Activated T-cell treated with anti-CD3 and anti-CD28 coated beads for 4 hours (primary cell): ENCODE results near the gene ARHGEF1.

Experiments used
- DNase-seq: peaks from one replicate; pipeline ENCODE4 v3.0.0-alpha.2; 2020

ARHGEF1 gene

DNA sequence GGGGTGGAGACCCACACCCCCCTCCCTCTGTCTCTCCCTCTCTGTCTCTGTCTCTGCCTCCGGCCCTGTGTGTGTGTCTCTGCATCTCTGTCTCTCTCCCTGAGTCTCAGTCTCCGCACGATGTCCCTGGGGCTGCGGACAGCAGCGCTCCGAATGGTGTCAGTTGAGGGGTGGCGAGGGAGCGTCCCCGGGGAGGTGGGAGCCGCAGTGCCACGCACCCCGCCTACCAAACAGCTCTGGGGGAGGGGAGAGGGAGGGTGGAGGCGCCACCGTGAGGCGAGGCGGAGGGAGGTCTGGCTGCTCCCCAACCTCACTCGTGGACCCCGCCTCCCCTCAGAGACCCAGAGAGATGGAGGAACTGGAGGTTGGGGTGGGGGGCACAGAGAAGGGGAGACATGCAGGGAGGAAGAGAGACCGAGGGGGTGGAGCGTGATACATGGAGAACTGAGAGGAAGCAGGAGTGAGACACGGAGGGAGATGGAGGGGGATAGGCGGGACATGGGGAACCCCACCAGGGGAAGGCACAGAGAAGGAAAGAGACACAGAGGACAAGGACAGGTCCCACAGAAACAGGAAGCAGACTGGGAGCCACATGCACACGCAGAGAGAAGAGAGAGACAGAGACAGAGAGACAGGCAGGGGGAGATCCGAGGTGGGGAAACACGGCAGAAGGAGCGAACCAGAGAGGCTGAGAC, 38.0 kb downstream of the ARHGEF1 start:
- DNase-seq: no peak

DNA sequence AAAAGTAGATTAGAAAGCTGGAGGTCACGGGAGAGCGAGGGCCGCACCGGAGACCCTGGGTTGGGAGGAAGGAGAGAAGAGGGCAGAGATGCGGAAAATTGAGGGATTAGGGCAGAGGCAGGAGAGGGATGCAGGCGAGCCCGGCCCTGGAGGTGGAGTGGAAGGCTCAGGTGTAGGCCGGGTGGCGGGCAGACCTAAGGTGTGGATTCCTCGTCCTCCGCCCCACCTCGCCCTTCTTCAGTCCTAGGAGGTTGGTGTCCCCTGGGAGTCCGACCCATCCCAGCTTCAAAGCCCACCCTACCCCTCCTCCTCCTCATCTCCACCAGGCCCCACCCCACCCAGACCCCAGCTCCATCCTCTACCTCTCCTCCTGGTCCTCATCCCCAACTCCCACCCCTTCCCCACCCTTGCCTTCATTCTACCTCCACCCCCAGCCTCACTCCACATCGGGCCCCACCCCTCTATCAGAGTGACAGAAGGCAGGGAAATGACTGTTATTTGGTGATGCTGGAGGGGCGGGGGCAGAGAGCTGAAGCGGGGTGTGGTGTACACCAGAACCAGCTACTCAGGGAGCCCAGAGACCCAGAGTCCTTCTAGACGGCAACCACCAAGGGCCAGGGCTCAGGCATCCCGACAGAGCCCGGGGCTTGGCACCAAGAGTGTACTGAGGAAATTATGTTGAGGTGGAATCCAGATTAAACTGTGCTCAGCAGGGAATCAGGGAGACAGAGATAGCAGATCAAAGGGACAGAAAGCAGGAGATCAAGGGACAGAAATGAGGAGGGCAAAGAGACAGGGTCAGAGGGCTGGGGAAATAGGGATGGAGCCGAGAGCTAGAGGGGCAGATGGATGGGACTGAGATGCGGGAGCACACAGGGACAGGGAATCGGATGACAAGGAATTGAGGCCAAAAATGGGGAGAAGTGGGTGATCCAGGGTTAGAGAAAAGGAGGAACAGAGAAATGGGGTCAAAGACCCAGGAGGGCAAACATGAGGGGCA, 38.9 kb downstream of the ARHGEF1 start:
- DNase-seq: no peak

DNA sequence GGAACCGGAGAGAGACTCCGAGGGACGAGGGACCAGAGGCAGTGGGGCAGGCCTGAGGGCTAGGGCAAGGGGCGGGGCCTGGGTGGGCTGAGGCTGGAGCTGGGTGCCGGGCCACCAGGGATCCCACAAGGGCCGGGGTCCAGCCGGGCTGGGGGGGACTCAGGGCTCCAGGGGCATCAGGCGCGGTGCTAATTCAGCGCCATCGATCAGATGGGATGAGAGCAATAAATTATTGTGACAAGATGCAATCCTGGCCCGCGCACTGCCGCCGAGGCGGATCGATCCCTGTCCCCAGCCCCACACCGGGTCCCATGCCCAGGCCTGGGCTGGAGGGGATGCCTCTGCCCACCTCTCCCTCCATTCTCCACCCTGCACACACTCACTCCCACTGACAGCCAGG, 39.6 kb downstream of the ARHGEF1 start:
- no peak for DNase-seq

DNA sequence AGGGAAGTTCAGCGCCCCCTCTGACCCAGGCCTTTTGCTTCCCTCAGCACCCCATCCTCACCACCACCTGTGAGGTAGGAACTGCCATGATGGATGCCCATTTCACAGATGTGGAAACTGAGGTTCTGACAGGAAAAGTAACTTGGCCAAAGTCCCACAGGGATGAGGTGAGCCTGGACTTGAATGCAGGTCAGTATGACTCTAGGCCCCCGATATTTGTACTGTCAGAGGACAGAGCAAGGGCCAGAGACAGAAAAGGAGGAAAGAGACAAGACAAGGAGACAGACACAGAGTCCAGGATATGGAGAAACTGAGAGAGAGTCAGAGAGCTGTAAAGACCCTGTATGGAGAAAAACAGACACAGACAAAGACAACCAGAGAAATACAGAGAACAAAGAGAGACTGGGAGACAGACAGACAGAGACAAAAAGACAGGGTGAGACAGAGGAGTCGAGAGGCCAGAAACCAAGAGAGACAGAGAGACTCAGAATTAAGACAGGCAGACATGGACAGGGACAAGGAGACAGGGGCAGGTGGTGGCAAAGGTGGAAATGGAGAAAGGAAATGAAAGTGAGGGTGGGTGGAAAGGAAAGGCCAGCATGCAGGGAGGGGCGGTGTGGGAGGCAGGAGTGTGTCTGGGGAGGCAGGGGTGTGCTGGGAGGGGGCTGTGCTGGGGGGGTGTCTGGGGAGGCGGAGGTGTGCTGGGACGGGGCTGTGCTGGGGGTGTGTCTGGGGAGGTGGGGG, 40.2 kb downstream of the ARHGEF1 start:
- no peak for DNase-seq

DNA sequence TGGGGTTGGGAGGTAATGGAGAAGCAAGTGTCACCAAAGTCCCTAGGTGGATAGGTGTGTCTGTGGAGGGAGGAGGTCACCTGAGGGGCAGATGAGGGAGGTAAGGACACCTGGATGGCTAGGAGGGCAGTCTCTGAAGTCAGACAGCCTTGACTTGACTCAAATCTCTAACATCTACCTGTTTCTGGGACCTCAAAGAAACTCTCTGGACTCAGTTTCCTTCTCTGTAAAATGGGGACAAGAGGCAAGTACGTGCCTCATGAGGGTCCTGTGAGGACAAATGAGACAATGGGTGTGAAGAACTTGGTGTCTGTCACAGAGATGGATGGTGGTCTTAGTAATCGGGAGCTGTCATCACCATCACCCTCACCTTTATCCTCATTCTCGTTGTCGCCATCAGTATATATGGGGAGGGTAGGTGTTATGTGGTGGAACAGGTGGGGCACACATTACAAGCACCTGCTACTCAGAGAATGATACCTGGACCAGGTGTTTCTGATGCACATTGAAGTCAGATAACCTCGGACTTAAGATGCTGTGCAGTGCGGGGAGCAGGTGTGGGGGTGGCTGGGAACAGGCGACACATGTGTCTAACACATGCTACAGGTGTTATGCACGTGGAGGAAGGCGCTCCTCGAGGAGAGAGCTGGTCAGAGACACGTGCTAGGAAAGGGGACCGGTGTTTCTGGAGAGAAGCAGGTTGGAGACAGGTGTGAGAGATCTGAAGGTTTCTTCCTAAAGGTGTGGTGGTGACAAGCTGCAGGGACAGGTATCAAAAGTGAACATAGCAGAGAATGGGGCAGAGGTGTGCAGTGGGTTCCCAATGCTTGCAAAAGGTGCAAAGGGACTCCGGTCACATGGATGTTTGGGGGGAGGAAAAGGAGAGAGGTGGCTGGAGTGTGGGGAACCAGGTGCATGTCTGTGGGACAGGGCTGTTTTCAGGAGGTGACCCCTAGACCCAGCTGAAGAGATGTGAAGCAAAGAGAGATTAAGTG, 41.5 kb downstream of the ARHGEF1 start:
- no peak for DNase-seq

DNA sequence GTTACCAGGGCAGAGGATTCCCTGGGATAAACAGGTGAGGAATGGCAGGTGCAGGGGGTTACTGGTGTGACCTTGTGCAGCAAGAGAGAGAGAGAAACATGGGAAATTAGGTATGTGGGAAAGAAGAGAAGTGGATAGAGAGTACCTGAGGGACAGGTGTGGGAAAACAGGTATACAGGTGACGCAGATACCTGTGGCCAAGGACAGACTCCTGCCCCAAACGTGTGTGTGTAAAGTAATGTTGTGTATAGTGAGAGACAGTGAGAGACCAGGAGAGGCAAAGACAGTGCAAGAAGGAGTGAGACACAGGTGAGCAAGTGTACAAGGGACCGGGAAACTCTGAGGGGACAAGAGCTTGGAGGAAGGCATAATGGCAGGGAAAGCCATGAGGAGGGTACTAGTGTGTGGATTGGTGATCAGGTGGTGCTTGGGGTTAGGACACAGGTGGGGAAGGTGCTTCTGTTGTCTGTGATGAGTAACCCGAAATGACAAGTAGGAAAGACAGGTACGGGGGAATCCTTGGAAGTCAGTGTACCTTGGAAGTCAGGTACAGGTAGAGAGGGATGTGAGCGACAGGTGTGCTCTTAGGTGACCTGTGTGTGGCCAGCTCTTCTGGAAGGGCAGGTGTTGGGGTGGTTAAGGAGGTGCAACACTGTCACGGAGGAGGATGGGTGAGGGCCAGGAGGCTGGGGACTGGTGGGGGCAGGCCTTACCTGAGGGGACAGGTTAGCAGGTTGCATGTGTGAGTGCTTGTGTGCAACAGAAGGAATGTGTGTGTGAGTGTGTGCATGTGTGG, 42.4 kb downstream of the ARHGEF1 start:
- no peak for DNase-seq

DNA sequence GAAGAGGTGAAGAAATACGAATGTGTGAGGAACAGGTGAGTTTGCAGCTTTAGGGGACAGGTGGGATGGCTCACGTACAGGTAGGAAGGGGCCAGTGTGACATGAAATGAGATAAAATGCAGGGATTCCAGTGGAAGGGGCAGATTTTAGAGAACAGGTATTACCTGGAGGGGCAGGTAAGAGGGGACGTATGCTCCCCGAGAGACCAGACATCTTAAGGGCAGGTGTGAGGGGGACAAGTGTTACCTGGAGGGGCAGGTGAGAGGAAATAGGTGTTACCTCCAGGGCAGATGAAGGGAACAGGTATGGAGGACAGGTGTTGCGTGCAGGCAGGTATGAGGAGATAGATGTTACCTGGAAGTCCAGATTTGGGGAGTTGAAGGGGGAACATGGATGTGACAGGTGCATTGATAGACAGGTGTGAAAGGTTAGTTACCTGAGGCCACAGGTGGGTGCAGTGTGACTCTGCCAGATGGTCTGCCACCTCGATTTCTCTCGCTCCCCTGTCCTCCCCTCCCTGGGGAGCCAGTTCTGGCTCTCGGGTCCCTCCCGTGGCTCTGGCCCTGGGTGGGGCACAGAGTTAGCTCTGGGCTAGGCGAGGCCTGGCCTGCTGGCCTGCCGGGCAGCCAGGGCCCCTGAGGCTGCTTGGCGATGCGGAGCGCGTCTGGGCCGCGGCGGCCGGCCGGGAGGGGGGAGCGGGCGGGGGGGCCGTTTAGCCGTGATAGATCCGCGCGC, 43.2 kb downstream of the ARHGEF1 start:
- no peak for DNase-seq

DNA sequence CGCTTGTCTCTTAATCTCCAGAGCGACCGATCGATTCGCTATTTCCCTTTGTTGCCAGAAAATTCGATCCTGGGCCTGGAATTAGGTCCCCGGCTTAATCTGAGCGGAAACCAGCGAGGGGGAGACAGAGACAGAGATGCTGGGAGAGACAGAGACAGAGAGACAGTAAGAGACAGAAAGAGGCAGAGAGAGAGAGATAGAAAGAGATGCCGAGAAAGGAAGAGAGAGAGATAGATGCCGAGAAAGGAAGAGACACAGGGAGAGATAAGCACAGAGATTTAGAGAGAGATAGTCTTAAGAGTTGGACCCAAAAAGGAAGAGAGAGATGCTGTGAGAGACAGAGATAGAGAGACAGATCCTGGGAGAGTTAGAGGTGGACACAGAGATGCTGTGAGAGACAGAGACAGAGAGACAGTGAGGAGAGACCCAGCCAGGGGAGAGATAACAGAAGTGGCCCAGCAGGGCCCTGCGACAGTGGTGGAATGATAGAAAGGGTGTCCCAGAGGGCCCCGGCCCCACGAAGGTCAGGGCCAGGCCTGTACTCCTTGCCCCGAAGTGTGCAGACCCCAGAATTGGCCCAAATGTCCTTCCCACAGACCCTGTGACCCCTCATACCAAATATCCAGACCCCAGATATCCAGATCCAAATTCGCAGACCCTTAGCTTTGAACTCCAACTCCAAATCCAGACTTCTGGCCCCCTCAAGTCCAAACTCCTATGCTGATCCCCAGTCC, 43.9 kb downstream of the ARHGEF1 start:
- no peak for DNase-seq

DNA sequence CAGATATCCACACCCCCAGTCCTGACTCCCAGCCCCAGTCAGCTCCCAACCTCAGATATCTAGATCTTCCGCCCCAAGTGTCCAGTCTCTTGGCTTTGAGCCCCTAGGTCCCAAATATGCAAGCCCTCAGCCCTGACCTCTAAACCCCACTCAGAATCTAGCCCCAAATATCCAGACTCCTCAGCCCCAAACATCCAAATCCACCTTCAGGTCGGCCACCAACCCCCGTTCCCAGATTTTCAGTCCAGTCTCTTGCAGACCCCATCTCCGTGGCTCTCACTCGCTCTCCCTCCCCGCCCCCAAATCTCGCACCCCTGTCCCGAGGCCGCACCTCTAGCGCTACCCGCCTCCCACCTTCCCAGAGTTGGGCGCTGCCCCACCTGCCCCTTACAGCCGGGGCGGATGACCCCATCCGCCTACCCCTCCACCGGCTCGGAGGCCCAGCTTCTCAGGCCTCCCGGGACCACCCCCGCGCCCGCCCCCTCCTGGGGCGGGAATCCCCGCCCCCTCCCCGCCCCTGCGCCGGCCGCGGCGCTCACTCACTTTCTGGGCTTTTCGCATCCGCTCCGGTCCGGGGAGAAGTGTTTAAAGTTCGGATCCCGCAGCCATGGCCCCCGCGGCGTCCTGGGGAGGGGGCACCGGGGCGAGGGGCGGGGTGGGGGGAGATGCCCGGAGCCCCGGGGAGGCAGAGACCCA, 44.7 kb downstream of the ARHGEF1 start:
- no peak for DNase-seq

DNA sequence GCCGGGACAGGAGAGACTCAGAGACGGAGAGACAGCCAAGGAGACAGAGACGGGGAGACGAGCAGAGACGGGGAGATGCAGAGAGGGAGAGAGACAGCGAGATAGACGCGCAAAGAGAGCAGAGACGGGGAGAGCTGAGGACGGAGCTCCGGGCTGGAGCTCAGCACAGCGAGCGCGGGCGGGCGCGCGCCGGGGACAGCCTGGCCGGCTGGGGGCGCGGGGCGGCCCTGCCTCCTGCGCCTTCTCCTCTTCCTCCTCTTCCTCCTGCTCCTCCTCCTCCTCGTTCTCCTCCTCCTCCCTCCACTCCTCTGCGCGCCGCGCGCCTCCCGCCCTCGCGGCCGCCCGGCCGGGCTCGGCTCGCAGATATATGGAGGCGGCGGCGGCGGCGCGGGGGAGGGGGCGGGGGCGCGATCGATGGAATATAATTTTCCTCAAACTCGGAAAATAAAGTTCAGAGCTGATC, 45.3 kb downstream of the ARHGEF1 start, which contains the start of gene ERFL:
TSS of gene ERFL (minus strand) at position 229 of the 463 bp plus-strand sequence. CDS start 15,530 bp downstream, outside the sequence.
- DNase-seq: no peak

DNA sequence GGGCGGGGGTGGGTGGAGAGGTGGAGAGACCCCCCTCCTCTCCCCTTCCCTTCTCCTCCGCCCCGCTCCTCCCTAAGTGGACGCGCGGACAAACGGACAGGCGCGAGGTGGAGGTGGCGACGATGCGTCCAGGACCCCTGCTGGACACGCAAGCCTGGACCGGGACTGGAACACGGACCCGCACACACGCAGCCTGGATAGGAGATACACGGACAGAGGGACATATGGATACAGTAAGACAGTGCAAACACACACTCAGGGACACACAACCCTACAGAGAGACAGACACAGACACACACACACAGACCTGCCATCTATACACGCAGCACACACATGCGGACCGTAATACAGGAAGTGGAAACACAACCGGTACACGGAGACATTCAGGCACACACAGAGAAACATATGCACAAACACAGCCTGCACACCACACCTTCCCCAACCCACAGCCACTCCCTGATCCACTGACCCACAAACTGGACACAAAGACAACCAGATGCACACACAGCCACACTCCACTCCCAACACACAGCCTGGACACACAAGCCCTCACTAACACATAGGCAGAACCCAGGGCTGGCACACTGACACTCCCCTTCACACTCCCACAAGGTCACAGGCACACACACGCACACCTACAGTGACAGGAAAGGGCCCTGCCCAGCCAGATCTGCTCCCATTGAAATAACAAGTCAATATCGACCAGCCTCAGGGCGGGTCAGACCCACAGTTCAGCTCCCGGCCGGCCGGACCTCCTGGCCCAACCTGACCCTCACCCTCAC, 46.0 kb downstream of the ARHGEF1 start:
- DNase-seq: no peak

DNA sequence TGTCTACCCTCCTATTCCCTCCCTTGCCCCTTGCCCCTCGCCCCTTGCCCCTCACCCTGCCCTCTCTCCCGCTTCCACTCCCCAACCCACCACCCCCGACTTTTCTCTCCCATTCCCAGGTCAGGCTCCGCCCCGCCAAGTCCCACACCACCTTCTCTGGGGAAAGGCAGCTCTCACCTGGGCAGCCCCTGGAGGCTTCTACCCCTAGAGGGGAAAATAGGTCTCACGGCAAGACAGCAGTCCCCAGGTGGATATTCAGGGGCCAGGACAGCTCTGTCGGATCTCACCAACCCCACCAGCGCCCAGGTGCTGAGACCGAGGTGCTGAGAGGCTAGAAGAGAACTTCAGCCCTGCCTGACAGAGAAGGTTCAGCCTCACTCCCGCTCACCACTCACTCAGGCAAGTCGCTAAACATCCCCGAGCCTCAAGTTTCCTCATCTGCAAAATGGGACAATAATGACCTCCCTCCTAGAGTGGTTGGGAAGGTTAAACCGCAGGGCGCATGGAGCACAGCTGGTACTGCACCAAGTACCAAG, 46.6 kb downstream of the ARHGEF1 start:
- no peak for DNase-seq

DNA sequence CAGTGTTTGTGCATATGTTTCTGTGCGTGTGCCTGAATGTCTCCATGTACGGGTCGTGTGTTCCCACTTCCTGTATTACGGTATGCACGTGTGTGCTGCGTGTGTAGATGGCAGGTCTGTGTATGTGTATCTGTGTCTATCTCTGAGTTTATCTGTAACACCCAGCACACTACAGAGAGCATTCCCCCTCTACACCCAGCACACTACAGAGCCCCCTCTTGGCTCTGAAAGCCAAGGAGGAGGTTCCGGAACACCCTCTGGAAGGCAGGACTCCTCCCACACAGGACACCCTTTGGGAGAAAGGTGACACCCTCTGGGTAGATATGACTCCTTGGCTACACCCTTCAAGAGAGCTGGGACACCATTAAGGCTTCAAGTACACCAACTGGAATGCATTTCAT, 47.3 kb downstream of the ARHGEF1 start:
- no peak for DNase-seq

DNA sequence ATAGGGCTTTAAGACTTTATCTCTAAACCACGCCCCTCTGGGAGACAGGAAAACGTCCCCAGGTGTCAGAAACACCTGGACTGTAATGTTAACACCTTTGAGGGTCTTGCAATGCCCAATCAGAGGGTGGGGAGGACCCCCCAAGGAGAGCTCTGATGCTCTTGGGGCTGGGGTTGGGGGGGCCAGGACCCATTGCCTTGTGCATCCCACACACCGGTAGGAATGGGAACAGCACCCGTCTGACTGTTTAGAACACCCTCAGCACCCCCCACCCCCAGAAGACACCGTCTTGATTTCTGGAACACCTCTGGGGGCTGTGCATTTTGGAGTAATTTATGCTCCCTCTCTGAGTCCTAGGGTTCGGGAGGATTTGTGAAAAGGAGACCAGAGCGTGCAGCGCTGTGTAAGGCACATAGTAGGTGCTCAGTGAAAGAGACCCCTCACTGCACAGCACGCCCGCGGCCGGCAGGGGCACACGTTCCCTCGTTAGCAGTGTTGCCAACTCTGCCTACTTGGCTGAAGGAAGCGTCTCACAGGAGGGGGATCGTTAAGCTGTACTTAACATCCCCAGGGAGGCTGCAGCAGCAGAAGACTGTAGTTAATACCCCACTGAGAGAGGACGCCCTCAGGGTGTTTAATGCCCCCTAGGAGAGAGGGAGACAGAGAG, 48.1 kb downstream of the ARHGEF1 start:
- DNase-seq: no peak

DNA sequence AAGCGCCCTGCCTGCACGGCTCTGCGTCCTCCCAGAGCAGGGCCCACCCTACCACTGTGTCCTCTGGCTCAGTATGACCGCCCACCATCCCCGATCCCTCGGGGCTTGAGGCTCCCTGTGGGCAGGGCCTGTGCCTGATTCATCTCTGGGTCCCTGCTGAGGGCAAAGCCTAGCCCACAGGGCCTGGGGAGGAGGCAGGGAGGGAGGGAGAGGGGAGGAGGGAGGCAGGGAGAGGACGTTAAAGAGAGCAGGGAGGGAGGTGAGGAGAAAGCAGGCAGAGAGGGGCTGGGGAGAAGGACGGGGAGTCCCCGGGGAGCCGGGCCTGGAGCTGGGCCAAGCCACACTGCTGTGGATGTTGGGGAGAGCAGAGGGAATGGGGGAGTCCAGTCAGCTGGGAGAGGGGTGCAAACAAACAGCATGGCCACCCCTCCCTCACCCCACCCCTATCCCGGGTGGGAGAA, 49.3 kb downstream of the ARHGEF1 start:
- DNase-seq: no peak

DNA sequence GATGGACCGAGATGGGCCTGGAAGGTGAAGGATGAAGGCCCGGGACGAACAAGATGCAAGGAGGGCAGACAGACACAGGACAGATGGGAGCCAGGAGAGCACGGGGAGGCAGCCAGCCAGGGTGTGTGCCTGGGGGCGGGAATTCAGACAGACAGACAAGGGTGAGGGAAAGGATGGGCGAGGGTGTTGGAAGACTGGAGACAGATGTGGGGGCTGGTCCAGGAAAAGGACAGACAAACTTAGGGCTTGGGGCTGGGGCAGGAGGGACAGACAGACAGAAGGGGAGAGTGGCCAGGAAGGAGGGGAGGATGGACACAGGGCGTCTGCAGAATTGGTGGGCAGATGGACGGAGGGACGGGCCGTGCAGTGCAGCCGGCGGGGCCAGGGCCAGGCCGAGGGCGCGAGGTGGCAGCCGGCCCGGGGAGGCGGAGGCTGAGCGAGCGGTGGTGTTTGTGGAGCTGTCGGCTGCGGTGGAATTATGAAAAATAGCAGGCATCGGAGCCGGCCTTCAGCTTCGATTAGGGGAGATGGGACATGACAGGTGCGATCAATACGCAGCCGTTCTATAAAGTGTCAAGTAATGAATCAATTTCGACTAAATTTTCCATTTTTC, 49.8 kb downstream of the ARHGEF1 start:
- no peak for DNase-seq
